Camera-type eye (tissue), 1 donor: ENCODE results near the gene OTX1. TPM values are rescaled to one million over a fixed set of nuclear protein-coding genes. Genes with fewer than 3 reads are reported as not detected.

Source experiments
- total RNA-seq: library from RNA; depleted of rRNA; stranded (reverse); fragments of >200 nt; gene quantifications from one replicate; pipeline ENCODE4 v1.2.3, GENCODE V29; 2014

The OTX1 gene
- 6.4 TPM for total RNA-seq

DNA sequence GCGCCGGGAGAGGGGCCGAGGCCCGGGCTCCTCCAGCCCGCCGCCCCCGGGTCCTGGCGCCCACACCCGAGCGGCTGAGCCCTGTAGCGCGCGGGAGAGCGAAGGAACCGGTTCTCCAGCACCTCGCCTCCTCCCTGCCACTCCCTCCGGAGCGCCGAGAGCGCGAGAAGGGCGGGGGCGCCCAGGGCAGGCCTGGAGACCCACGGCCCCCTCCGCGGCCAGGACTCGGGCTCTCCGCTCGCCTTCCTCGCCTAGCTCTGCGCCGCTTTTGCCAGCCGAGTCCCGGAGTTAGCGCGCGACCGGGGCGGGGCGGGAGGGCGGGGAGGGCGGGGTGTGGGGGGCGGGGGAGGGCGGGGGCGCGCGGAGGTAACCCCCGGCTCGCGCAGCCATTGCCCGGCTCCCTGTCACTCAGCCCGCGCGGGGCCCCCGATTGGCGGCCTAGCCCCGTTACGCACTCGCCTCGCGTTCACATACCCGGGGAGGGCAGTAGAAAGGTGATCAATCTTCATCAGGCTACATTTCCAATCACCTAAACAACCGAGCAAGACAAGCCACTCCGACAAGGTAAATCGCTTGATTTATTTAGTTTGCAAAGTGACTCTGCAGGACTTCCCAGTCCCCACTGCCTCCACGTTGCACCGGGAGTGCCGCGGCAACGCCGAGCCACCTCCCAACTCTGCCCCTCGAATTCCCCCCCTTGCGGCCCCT, at the start of gene OTX1:
Gene OTX1 (plus strand): TSS at position 497 of the 708 bp plus-strand sequence. CDS start 2,161 bp downstream, outside the sequence.

